Body of pancreas (tissue), 4 donors: ENCODE results near the gene RANBP10.

Experiments used
- POLR2A ChIP-seq, 3 donors: fragments of 450-650 bp; IDR thresholded peaks; one replicate each; pipeline ENCODE4 v1.6.1; 2016; ENCODE audit warnings: antibody characterized with exemption in 3 of 3, mild to moderate bottlenecking in 2 of 3
- TF ChIP-seq, protein P1 (sequence below), 7 experiments: fragments of 450-650 bp in 4 of 7; fragments of 200-600 bp in 3 of 7; sonication (generic) in 3 of 7; IDR thresholded peaks; one replicate each; pipeline ENCODE4 v1.5.1; 2016 to 2019; ENCODE audit warnings: antibody characterized with exemption in 7 of 7

- TF ChIP-seq, protein P1, sequence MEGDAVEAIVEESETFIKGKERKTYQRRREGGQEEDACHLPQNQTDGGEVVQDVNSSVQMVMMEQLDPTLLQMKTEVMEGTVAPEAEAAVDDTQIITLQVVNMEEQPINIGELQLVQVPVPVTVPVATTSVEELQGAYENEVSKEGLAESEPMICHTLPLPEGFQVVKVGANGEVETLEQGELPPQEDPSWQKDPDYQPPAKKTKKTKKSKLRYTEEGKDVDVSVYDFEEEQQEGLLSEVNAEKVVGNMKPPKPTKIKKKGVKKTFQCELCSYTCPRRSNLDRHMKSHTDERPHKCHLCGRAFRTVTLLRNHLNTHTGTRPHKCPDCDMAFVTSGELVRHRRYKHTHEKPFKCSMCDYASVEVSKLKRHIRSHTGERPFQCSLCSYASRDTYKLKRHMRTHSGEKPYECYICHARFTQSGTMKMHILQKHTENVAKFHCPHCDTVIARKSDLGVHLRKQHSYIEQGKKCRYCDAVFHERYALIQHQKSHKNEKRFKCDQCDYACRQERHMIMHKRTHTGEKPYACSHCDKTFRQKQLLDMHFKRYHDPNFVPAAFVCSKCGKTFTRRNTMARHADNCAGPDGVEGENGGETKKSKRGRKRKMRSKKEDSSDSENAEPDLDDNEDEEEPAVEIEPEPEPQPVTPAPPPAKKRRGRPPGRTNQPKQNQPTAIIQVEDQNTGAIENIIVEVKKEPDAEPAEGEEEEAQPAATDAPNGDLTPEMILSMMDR (IDR thresholded peaks at IDR 0.05), result no peak
- no peak for TF ChIP-seq POLR2A (IDR thresholded peaks at IDR 0.05)
Measured at GRCh38 chr16:67714522-67714921, 91.8 kb downstream of the RANBP10 start.
